BJ (cell line): ENCODE results near the gene DCANP1. TPM values are rescaled to one million over a fixed set of nuclear protein-coding genes. Genes with fewer than 3 reads are reported as not detected.

ENCODE experiments used
- CTCF ChIA-PET: fragments of 350-600 bp; formaldehyde crosslinking; extraction: SDS; loops from one replicate; lab custom pipeline; 2021; ENCODE audit warnings: antibody characterized with exemption, inconsistent platforms; lab: Yijun Ruan, JAX
- POLR2A ChIA-PET: fragments of 300-600 bp; sonication (Branson Sonifier 250); formaldehyde crosslinking; extraction: SDS; loops from one replicate; lab custom pipeline; 2021; ENCODE audit warnings: antibody characterized with exemption; lab: Charles Lee
- DNase-seq: peaks from one replicate; pipeline ENCODE4 v3.0.0-alpha.2; 2011; ENCODE audit warnings: low read depth
- H3K27me3 ChIP-seq: 2 replicates; pipeline ENCODE4 v1.6.0; 2011; ENCODE audit warnings: low read length; ENCODE audit not compliant: control insufficient read depth, insufficient read depth
- H3K36me3 ChIP-seq: 2 replicates; pipeline ENCODE4 v1.5.1; 2011; ENCODE audit warnings: low read length; ENCODE audit not compliant: control insufficient read depth, insufficient read depth
- H3K4me3 ChIP-seq: 2 replicates; pipeline ENCODE4 v1.5.1; 2011; ENCODE audit warnings: low read depth, mild to moderate bottlenecking, control low read depth, low read length
- polyA plus RNA-seq: library from polyadenylated mRNA; depleted of rRNA; stranded (reverse); fragments of >200 nt; gene quantifications from 2 replicates; pipeline ENCODE4 v1.2.3, GENCODE V29; 2011
- TF ChIP-seq, protein P1 (sequence below): IDR thresholded peaks from 2 replicates; pipeline ENCODE4 v1.5.1; 2011; ENCODE audit warnings: low read depth, mild to moderate bottlenecking, control low read depth, inconsistent platforms, low read length, moderate library complexity; ENCODE audit not compliant: insufficient read depth

Gene DCANP1
- polyA plus RNA-seq, 1 experiment = not detected

GRCh38 chr5:135423846-135424168 lies 23.3 kb downstream of the DCANP1 start:
- Histone ChIP-seq H3K4me3 (no peak overlapping the region), H3K36me3 (no peaks in the 10 kb centered on the region), H3K27me3 (no peaks in the 10 kb centered on the region)
- POLR2A ChIA-PET = no interaction called here
- no peak for DNase-seq
- TF ChIP-seq, protein P1, sequence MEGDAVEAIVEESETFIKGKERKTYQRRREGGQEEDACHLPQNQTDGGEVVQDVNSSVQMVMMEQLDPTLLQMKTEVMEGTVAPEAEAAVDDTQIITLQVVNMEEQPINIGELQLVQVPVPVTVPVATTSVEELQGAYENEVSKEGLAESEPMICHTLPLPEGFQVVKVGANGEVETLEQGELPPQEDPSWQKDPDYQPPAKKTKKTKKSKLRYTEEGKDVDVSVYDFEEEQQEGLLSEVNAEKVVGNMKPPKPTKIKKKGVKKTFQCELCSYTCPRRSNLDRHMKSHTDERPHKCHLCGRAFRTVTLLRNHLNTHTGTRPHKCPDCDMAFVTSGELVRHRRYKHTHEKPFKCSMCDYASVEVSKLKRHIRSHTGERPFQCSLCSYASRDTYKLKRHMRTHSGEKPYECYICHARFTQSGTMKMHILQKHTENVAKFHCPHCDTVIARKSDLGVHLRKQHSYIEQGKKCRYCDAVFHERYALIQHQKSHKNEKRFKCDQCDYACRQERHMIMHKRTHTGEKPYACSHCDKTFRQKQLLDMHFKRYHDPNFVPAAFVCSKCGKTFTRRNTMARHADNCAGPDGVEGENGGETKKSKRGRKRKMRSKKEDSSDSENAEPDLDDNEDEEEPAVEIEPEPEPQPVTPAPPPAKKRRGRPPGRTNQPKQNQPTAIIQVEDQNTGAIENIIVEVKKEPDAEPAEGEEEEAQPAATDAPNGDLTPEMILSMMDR = no peak
- CTCF ChIA-PET = interaction anchor here (1.4 to 5.8 kb wide), 4 partner anchors 13 to 128 kb away, joined by 4 to 60 read pairs (median 5); no protein-coding TSS in a partner anchor

DNA sequence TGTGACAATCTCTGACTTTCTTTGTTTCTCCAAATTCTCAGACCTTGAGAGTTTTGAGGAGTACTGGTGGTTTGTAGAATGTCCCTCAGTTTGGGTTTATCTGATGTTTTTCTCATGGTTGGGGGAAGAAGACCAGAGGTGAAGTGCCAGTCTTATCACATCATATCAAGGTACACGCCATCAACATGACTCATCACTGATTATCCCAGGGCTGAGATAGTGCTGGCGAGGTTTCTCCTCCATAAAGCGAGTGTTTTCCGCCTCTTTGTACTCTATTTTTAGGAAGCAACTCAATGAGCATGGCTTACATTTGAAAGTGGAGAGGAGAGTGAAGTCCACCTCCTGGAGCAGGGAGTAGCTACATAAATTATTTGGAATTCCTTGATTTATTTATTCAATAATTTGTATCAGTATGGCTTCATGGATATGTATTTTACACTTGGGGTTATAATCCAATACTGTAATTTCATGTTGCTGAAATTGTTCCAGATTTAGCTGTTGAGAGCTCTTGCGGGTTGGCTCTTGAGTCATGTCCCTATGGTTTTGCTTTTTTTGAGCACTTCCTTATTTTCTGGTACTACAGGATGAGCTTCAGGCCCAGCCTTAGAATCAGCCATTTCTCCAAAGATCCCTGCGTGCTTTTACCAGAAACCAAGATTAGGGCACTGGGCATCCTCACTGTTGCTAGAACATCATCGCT lies 23.9 kb downstream of the DCANP1 start:
- Histone ChIP-seq H3K4me3 (no peak overlapping the region), H3K27me3 (no peaks in the 10 kb centered on the region), H3K36me3 (no peaks in the 10 kb centered on the region)
- ChIA-PET CTCF (interaction anchor here (1.4 to 5.8 kb wide), 4 partner anchors 14 to 129 kb away, joined by 4 to 60 read pairs (median 5); no protein-coding TSS in a partner anchor), POLR2A (no interaction called here)
- no peak for DNase-seq
- TF ChIP-seq, protein P1 = no peak

DNA sequence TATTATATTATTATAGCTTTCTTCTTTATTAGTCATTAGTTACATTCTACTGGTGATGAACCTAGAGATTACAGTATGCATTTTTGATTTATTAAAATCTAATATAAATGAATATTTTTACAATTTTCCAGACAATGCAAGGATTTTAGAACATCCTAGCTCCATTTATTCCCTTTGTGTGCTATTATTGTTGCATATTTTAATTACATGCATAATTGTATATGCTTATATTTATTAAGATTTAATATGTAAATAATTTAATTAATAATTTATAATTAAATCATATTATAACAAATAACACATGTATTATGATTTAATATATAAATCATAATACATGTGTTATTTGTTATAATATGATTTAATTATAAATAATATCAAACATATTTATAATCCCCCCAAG lies 24.7 kb downstream of the DCANP1 start:
- ChIA-PET POLR2A (no interaction called here), CTCF (no interaction called here)
- no peaks in the 10 kb centered on the region for H3K36me3 ChIP-seq
- H3K27me3 ChIP-seq = no peaks in the 10 kb centered on the region
- H3K4me3 ChIP-seq = no peak overlapping the region
- DNase-seq = no peak
- TF ChIP-seq, protein P1 = no peak

DNA sequence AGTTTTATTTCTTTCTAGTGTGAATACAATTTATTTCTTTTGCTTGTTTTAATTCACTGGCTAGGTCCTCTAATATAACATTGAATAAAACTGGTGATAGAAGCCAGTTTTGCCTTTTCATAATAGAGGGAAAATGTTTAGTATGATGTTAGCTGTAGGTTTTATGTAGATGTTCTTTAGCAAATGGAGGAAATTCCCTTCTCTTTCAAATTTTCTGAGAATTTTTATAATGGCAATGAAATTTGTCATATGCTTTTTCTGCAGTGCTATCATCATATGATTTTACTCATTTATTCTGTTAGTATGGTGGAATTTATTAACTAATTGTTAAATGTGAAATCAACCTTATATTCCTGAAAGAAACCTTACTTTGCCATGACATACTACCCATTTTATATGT lies 30.1 kb downstream of the DCANP1 start:
- POLR2A ChIA-PET = no interaction called here
- Histone ChIP-seq H3K36me3 (no peaks in the 10 kb centered on the region), H3K4me3 (no peak overlapping the region), H3K27me3 (no peaks in the 10 kb centered on the region)
- no peak for DNase-seq
- CTCF ChIA-PET = interaction anchor here (1.6 kb wide), 1 partner anchor 8 kb away, joined by 8 read pairs; no protein-coding TSS in a partner anchor
- TF ChIP-seq, protein P1 = no peak

- H3K36me3 ChIP-seq = no peaks in the 10 kb centered on the region
- ChIA-PET CTCF (interaction anchor here (1.6 kb wide), 1 partner anchor 21 kb away, joined by 6 read pairs; no protein-coding TSS in a partner anchor), POLR2A (no interaction called here)
- TF ChIP-seq, protein P1 = no peak
- no peaks in the 10 kb centered on the region for H3K27me3 ChIP-seq
- no peak for DNase-seq
- H3K4me3 ChIP-seq = no peak overlapping the region
These were observed 42.1 kb downstream of the DCANP1 start for GRCh38 chr5:135405082-135405481.
